ENCODE results near the gene SPRR3. TPM values are rescaled to one million over a fixed set of nuclear protein-coding genes. Genes with fewer than 3 reads are reported as not detected.

SPRR3 gene
- polyA plus RNA-seq, 3 donors = not detected

- H3K36me3 Mint-ChIP-seq = no peaks in the 10 kb centered on the region
- no CpG with 5 or more reads among the region's 6 CpGs for WGBS (ENCODE audit: insufficient coverage)
- DNase-seq = no peak
These were observed 47.1 kb upstream of the SPRR3 start for GRCh38 chr1:152954436-152954835.

GRCh38 chr1:152957561-152957960, 44.0 kb upstream of the SPRR3 start:
- Histone ChIP-seq H3K36me3 (replicated peaks in 1 of 2; ENCODE audit: control insufficient read depth in 1 of 2, insufficient read depth in 2 of 2, low read length in 2 of 2) (no peaks in the 10 kb centered on the region), H3K79me2 (ENCODE audit: insufficient read depth, low read length) (no peaks in the 10 kb centered on the region), H3K9ac (ENCODE audit: insufficient read depth, low read length, poor library complexity, severe bottlenecking) (no peak overlapping the region), H3K27ac (ENCODE audit: low read depth in 1 of 2, low read length in 2 of 2) (no peak overlapping the region), H3K4me1 (ENCODE audit: control insufficient read depth in 1 of 2, insufficient read depth in 2 of 2, low read length in 2 of 2) (no peaks in the 10 kb centered on the region), H3K27me3 (ENCODE audit: control insufficient read depth in 2 of 2, insufficient read depth in 2 of 2, low read length in 2 of 2) (no peaks in the 10 kb centered on the region), H3K4me3 (replicated peaks in 1 of 3; ENCODE audit: low read depth in 2 of 3, low read length in 3 of 3) (no peak overlapping the region), H2AFZ (ENCODE audit: insufficient read depth, low read depth, low read length, poor library complexity, severe bottlenecking) (no peak overlapping the region), H3K4me2 (replicated peaks; ENCODE audit: extremely low read depth, low read length, poor library complexity, severe bottlenecking) (no peak overlapping the region), H3K9me3 (replicated peaks in 1 of 2; ENCODE audit: control insufficient read depth in 1 of 2, insufficient read depth in 1 of 2, low read length in 2 of 2) (no peaks in the 10 kb centered on the region), H4K20me1 (ENCODE audit: insufficient read depth, low read length) (no peaks in the 10 kb centered on the region)
- TF ChIP-seq CTCF (IDR thresholded peaks at IDR 0.05) = no peak
- H3K27ac Mint-ChIP-seq = peak overlapping the region in 1 of 7 donors; percentile 6
- no peak overlapping the region for H3K4me3 Mint-ChIP-seq
- peaks cover 0 to 1% (median 0%) of the 10 kb centered on the region in 7 donors for H3K9me3 Mint-ChIP-seq
- no peak for DNase-seq
- 100% methylated on average over 2 of the region's 3 CpGs for WGBS (ENCODE audit: insufficient coverage)
- intact Hi-C loops (cut with micrococcal nuclease) = no loop called here
- H3K4me1 Mint-ChIP-seq = no peaks in the 10 kb centered on the region
- no peaks in the 10 kb centered on the region for H3K36me3 Mint-ChIP-seq
- H3K27me3 Mint-ChIP-seq (ENCODE audit: low read depth in 3 of 3) = peaks cover 1 to 7% (median 2%) of the 10 kb centered on the region in 3 donors

More at GRCh38 chr1:152954436-152954835, 47.1 kb upstream of the SPRR3 start:
- Histone ChIP-seq H3K4me1 (ENCODE audit: control insufficient read depth in 1 of 2, insufficient read depth in 2 of 2, low read length in 2 of 2) (no peaks in the 10 kb centered on the region), H3K4me3 (replicated peaks in 1 of 3; ENCODE audit: low read depth in 2 of 3, low read length in 3 of 3) (no peak overlapping the region), H3K27ac (ENCODE audit: low read depth in 1 of 2, low read length in 2 of 2) (no peak overlapping the region), H3K4me2 (replicated peaks; ENCODE audit: extremely low read depth, low read length, poor library complexity, severe bottlenecking) (no peak overlapping the region), H3K27me3 (ENCODE audit: control insufficient read depth in 2 of 2, insufficient read depth in 2 of 2, low read length in 2 of 2) (peaks cover 0 to 2% of the 10 kb centered on the region in 2 donors), H4K20me1 (ENCODE audit: insufficient read depth, low read length) (no peaks in the 10 kb centered on the region), H2AFZ (ENCODE audit: insufficient read depth, low read depth, low read length, poor library complexity, severe bottlenecking) (no peak overlapping the region), H3K36me3 (replicated peaks in 1 of 2; ENCODE audit: control insufficient read depth in 1 of 2, insufficient read depth in 2 of 2, low read length in 2 of 2) (no peaks in the 10 kb centered on the region), H3K9ac (ENCODE audit: insufficient read depth, low read length, poor library complexity, severe bottlenecking) (no peak overlapping the region), H3K79me2 (ENCODE audit: insufficient read depth, low read length) (no peaks in the 10 kb centered on the region), H3K9me3 (replicated peaks in 1 of 2; ENCODE audit: control insufficient read depth in 1 of 2, insufficient read depth in 1 of 2, low read length in 2 of 2) (no peaks in the 10 kb centered on the region)
- intact Hi-C loops (cut with micrococcal nuclease) = no loop called here
- no peak for TF ChIP-seq CTCF (IDR thresholded peaks at IDR 0.05)
- no peak overlapping the region for H3K4me3 Mint-ChIP-seq
- no peaks in the 10 kb centered on the region for H3K9me3 Mint-ChIP-seq
- H3K27me3 Mint-ChIP-seq (ENCODE audit: low read depth in 3 of 3) = peaks cover 2% of the 10 kb centered on the region in 3 donors
- H3K4me1 Mint-ChIP-seq = no peaks in the 10 kb centered on the region
- no peak overlapping the region for H3K27ac Mint-ChIP-seq

Measured in CD14-positive monocyte (primary cell).